Activated CD4-positive, alpha-beta T cell treated with anti-CD3 and anti-CD28 coated beads, Interleukin-2, amount 50 U/mL, for 16 hours (primary cell): ENCODE results near the gene ST7.

Experiments
- DNase-seq: peaks from one replicate; pipeline ENCODE4 v3.0.0-alpha.2; 2020

The ST7 gene

DNA sequence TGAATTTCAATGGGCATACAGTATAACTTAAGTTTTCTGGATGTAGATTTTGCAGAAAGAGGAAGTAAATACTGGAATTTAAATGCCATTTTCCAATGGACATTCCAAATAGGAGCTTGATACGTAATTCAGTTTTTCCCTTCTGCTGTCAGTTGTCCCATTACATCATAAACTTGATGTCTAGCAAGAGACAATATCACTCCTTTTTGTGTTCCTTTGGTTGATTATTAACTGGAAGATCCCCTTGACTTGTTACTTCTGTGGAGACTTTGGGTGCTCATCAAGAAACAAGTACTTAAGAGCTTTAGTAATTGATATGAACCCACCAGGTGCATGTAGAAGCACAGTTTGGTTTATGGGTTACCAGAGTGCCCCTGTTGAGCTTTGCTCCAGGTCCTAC lies 116.1 kb downstream of the ST7 start:
- no peak for DNase-seq

DNA sequence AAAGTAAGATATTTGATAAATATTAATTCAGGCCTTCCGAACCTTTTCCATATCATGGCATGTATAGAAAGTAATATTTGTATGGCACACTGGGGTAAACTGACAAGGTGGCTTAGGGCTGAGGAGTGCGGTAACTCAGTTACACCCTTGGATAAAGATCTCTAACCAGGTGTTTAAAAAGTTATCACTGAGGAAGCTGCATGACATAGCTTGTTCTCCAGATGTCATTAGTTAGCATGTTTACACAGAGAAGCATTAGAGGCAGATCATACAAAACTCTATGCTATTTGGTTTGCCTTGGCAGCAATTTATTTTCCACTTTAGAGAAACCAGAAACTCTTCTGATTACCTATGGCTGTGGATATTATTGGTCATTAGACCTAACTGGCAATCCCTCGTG lies 118.2 kb downstream of the ST7 start:
- no peak for DNase-seq

DNA sequence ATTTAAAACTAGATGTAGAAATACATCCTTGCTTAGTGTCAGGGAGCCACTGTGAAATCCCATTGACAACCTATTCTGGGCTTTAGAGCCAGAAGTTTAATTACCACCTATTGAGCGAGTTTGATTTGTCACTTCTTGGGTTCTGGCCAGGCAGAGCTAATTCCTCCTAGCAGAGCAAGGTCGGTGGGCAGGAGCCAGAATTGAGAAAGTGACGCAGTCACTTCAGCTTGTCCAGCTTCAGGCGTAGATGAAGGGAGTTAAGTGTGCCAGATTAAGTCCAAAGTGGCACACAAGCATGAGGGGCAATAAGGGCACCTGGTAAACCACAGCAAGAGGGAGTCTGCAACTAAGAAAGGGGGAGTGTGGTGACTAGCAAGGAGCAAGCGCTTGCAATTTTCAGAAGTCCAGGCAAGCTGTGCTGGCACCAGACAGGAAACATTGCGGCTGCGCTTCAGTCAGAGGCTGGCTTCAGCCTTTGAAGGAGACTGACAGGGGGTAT lies 119.4 kb downstream of the ST7 start:
- no peak for DNase-seq

DNA sequence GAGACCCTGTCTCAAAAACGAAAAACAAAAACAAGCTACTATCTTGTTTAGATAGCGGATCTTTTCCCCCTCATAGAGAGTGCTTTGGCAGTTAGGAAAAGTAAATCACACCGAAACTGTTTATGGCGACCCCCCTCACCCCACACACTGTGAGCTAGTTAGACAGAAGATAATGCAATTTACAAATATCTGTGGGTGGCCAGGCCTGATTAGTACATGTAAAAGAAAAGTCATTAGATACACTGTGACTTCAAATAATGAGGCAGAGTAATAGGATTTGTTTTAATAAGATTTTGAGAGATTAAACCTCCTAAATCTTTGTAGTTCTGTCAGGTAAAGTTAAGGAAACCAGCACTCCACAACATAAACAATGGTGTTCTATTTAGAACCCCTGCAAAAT lies 121.1 kb downstream of the ST7 start:
- DNase-seq, result no peak

DNA sequence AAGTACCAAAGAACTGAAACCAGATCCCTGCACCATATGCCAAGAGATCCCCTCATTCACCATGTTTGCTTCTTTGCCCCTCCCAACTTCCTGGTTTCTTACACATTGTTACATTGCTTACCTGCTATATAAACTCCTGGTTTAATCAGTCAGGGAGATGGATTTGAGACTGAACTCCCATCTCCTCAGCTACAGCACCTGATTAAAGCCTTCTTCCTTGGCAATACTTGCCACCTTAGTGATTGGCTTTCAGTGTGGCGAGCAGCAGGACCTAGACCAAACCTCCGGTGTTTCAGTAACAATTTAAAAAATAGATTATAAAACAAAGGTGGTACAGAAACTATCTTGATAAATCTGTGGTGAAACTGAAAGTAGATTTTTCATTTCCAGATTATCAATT lies 122.6 kb downstream of the ST7 start:
- no peak for DNase-seq

DNA sequence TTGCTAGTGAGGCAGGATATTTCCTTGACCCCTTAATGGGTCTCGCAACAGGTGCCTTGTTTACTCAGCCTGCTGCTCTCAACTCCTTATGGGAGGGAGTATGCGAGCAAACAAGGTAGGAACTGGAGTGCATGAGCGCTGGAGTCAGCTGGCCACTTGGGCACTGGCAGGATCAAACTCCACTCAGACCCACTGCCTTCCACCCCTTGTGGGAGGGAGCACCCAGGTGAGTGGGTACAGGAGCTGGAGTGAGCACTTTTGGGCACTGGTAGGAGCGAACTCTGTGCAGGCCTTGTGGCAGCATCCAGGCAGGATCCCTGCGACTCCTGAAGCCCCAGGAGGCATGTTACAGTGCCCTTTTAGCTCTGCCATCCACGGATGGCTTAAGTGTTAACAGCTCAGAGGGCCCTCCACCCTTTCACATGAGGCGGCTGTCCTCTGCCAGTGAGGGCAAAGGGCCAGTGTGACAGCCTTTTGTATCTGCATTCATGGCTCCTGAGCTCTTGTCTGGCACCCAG lies 123.2 kb downstream of the ST7 start:
- no peak for DNase-seq

DNA sequence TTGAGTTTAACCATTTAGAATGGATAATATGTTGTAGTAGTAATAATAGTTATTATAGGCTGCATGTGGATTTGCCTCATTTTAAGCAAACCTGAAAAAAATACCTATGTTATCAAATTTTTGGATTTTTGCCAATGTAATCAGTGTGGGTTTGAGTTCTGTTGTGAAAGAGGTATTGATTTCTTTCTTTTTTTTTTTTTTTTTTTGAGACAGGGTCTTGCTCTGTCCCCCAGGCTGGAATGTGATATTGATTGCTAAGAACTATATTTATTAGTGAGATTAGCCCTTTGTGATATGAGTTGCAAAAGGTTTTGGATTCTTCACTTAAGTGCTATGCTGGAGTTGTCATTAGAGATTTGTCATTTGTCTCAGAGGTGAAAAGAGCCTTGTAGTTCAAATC lies 124.4 kb downstream of the ST7 start:
- DNase-seq, result no peak

DNA sequence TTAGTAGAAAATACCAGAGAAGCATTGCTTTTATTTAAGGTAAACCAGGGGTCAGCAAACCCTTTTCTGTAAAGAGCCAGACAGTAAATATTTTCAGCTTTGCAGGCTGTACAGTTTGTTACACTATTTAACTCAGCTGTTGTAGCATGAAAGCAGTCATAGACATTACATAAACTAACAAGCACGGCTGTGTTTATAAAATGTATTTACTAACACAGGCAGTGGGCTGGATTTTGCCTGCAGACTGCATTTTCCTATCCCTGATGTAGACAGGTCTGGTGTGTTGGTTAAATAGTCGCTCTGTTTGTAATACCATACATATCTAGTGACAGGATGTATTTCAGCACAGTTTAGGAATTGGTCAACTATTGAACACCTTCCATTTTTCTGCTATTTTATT lies 129.3 kb downstream of the ST7 start:
- no peak for DNase-seq

DNA sequence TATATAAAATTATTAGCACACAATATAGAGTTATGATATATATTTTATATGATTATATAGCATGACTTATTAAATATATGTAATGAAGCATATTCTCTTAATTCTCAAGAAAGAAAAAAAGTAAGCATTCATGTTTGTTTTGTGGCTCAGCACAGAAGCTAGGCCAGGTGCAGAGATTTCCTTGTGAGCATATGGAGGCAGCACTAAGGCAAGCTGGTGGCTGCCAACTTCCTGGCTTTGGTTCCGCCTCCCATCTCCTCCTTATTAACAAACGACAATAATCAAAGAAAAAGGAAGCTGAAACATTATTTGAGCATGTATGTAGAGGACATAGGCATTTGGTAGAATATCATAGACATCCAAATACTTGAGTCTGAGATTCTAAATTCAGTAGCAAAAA lies 130.3 kb downstream of the ST7 start:
- DNase-seq, result no peak

DNA sequence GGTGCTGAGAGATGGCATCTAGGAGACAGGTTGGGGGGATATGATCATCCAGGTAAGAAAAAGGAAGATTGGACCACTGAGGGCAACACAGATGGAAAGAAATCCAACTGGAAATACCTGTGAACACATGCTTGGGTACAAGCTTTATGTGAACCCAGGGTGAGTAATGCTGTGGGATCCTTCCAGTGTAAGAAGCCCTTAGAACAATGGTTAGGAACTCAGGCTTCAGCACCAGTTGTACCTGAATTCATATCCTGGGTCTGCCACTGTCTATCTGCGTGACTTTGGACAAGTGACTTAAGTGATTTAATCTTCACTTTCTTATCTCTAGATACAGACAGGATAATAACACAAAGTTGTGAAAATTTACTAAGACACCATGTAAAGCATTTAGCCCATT lies 131.0 kb downstream of the ST7 start:
- DNase-seq, result no peak

DNA sequence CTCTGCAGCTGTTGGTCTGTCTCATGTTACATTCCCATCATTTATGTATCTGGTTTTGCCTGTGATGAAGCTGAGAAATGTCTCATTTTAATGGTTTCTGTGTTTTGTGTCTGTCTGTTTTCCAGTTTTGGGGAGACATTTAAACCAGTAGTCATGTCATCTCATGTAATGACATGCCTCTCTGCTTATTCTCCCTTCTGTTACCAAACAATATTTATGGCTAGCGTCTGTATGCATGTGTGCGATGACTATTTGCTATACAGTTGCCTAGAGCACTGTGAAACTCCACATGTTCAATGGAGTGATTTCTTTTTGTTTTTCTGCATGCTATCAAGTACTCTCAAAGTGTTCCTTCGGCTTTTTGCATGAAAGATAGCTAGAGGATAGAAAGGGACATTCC lies 132.0 kb downstream of the ST7 start:
- DNase-seq, result no peak

DNA sequence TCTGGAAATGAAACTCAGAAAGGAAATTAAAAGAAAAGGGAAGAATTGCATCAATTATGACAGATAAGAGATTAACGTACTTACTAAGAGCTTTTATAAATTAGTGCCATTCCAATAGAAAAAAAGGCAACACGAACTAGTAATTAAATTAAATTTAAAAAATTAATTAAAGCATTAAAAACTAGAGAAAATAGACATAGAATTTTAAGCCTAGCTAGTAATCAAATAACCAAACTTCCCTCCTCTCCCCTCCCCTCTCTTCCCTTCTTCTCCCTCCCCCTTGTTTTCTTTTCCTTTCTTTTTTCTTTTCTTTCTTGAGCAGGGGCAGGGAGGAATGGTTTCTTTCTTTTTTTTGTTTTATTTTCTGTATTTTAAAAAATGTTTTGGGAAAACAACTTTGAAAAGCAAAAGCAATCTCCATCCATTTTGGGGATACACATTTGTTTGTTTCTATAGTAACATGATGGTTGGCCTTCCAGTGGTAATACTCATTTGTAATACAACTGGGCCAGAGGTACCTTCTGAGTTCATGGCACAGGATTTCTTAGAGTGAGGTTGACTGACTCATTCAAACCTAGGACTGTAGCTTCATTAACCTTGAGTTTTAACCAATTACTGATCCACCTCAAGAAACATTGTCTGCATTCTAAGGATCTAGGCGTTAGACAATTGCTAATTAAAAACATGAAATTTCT lies 132.6 kb downstream of the ST7 start:
- DNase-seq, result peak; percentile 24

DNA sequence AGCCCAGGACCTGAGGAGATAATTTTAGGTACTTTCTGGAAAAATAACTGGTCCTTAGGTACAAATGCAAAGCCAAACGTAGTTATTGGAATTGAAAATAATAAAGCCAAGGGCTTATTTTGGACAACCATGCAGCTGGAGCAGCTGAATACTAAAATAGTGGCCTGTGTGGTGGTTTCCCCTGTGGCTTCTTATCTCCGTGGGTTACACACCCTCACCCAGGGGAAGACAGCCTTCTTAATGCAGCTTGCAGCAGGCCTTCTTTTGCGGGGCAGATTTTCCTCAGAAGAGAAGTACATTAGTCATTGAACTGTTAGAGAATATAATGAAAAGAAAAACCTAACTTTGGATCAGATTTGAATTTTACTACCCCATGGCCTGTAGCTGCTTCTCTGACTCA lies 133.5 kb downstream of the ST7 start:
- peak; percentile 25 for DNase-seq

DNA sequence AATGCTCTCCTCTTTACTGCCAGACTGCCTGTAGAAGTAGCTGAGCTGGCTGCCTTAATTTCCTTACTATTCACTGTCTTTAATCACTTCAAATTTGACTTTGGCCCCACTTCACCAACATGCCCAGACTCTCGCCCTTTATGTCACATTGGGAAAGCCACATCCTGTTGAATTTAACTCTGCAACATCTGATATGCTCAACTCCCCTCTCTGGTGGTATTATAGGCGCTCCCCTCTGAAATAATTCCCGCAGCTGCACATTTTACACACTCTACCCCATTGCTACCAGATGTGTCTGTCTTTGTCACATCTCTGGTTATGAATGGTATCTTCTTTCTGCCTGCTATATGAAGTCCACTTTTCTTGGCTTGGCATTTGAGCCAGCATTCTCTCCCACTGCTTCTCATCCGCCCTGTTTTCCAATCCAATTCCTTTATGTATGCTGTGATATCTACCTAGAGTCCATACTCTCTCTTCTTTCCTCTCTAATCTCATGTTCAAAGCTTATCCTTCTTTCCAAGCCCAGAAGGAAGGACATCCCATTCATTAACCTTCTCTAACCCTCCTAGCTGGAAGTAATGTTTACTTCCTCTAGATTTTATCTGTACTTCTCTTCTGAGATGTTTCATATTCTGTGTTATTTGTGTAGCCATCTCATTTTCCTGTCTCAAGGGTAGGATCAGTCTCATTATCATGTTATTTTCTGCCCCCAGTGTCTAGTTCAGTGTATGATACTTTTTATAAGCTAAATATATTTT lies 134.5 kb downstream of the ST7 start:
- no peak for DNase-seq

DNA sequence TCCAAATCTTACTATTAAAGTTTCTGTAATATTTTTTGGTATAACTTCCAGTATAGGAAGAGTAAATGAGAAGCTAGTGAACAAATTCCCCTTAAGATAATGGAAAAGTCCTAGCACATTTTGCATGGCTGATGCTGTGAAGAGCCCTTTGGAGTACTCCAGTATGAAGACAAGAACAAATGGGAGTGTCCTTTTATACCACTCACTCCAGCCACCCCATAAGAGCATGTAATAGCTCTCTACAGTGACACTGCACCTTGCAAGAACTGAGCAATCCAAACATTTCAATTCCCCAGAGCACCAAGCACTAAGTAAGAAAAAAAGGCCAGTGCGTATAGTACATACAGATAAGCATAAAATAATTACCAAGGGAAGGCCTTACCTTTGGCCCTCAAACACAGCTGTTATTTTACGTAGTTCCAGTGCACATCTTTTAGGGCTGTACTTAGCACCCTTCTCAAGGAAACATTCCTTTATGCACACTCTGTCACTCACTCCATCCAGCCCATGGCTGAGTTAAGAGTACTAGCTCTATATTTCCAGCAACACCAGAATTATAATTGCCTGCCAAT lies 135.4 kb downstream of the ST7 start:
- no peak for DNase-seq

DNA sequence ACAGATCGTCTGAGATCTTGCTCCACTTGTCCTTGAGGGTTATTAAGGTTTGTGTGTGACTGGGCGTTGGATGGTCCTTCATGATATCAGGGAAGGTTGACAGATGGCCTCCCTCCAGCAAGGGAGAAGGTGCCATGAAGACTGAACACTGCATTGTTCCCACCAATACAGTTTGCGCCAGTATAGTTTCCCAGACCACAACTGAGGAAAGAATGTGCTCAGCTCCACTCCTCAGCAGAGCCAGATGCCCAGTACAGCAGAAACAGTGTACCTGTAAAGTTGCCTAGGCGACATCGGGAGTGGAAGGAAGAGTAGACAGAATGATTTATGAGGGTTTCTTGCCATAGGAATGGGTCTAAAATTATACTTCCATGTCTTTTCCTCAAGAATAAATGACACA lies 137.5 kb downstream of the ST7 start:
- no peak for DNase-seq

DNA sequence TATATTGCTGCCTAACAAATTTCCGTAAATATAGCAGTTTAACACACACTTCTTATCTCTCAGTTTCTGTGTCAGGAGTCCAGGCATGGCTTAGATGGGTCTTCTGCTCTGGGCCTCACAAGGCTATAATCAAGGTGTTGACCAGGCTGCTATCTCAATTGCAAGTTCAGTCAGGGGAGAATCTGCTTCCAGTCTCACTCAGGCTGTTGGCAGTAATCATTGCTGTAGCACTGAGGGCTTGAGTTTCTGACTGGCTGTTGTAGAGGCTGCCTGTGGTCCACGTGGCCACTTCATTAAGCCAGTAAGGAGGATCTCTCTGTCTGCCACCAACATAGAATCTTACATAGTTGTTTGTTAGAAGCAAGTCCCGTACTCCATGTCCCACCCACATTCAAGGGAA lies 138.4 kb downstream of the ST7 start:
- no peak for DNase-seq

DNA sequence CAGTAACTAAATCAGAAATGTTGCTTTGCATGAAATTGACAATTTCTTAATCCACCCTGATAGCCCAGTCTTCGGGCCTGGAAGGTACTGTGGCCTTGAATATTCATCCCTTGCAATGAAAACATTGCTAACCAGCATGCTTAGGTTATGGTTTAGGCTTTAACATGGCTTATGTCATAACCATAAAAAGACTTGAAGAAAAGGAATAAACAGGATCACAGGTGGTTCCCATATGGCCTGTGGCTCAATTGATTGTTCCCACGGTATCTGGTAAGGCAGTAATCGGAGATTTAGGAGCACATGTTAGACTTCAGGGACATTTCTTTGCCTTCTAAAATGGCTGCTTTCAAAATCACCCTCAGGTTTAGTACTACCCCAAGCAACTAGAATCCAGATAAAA lies 139.5 kb downstream of the ST7 start:
- no peak for DNase-seq

DNA sequence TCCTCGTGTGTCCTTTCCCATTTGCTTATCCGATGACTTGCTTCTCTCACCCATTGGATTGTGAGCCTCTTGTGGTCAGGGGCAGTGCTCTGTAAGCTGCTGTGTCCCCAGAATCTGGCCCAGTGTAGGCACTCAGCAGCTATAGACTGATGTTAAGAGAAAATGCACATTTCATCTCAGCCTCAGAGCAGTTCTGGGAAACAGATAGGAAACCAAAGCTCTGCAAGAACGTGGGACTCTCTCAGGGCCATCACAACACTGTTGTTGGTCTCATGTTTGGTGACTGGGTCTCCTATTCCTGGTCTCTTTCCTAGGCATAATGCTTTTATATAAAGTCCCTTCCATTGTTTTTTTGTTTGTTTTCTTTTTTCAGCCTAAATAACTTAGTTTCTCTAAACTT lies 141.2 kb downstream of the ST7 start:
- no peak for DNase-seq

DNA sequence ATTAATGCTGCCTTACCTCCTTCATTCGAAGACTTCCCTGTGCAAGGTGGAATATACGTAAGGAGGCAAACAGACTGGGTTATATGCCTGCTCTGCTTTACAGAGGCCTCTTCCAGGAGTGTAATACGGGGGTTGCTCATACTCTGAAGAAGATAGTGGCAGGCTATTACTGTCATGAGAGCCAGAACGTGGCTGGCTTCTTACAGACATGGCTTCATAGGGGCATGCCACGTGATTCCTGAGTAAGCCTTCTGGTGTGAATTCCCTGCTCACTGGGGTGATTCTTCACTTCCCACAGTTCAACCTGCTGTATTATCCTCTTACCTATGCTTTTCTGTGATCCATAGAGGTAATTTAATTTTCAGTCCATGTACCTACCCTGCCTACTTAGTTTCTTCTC lies 141.8 kb downstream of the ST7 start:
- no peak for DNase-seq

DNA sequence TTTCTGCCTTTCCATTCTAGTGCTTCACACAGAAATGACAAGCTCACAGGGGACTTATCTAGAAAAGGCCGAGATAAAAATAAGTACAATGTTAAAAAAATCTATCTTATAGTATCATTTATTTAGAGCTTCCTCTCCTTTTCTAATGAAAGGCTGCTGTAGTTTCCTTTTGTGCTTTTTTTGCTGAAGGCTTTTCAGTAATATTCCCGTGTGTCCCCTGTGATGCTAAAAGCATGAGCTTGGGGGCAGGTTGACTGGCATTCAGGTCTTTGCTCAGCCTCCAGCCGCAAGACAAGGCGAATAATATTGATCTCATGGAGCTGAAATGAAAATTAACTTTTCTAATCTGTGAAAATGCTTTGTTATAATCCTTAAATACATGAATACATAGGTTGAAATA lies 143.0 kb downstream of the ST7 start:
- no peak for DNase-seq

DNA sequence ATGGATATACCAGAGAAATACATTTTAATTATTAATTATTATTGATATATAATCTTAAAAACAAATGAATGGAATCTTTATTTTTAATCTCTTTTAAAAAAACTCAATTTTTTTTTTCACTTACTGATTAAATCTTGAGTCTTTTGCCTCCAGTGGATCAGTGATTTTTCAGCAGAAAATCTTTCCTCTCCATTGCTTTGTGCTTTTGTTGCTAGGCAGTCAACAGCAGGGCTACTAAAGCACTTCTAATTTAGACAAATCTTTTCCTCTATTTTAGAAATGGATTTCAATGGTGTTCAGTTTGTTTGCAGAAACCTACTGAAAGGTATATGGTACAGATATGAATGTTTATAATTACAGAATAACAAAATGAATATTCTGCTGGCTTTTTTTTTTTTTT lies 143.6 kb downstream of the ST7 start:
- DNase-seq, result no peak

DNA sequence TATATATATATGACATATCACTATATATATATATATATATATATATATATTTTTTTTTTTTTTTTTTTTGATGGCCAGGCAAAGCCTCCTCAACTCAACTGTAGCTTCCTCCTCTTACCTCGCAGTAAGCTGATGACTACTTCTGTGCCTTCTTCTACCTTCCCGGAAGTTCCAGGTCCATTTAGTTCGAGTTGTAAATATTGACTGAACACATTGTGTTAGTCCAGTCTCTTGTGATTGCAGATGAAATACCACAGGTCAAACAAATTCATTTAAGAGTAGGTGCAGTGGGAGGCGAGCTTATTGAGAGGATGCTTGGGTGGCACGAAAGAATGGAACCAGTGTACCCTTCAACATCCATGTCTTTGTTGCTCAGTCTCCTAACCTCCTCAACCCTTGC lies 144.6 kb downstream of the ST7 start:
- no peak for DNase-seq

DNA sequence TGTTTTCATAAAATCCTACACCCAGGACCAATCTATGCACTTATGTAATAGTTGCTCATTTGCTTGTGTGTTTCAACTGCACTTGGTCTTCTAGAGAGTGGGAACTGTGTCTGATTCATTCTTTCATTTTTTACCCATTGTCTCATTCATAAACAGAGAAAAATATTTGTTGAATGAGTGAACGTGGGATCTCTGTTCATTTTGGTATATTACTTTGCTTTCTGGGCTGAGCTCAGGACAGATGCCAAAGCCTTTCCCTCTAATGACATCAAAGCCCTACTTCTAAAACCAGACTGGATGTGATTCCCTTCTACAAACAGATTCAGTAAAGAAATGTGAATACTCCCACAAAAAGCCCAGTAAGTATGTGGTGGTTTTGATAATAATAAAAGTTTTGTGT lies 145.2 kb downstream of the ST7 start:
- DNase-seq, result no peak
